Measurements from ENCODE around the gene CAMK1D.

DNA sequence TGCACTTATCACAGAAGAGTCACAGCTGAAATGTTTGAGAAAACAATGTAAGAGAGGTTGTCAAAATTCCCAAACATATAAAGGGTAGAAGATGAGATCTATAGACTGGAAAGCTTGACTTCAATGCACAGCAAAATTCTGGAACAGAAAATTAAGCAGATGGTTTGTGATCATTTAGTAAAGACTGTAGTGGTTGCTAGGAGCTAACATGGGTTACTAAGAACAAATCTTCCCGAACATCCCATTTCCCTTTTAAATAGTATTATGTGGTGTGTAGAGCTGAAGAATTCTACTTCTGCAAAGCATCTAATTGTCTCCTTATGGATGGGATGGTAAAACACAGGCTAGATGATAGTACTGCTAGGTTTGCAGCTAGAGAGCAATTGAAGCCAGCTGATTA is 312.3 kb downstream of the CAMK1D start:
- TF ChIP-seq CTCF (IDR thresholded peaks at IDR 0.05; ENCODE audit: control extremely low read depth in 1 of 3, insufficient read depth in 1 of 3, low read depth in 1 of 3, low read length in 3 of 3), result no peak
- no peak for TF ChIP-seq POLR2A (IDR thresholded peaks at IDR 0.05; ENCODE audit: control extremely low read depth in 1 of 2, low read depth in 2 of 2, low read length in 2 of 2)
- TF ChIP-seq EGR1 (IDR thresholded peaks at IDR 0.05; ENCODE audit: borderline replicate concordance, low read depth, low read length), result no peak
- TF ChIP-seq KDM1A (IDR thresholded peaks at IDR 0.05; ENCODE audit: borderline replicate concordance, low read length), result no peak
- TF ChIP-seq, protein P1, sequence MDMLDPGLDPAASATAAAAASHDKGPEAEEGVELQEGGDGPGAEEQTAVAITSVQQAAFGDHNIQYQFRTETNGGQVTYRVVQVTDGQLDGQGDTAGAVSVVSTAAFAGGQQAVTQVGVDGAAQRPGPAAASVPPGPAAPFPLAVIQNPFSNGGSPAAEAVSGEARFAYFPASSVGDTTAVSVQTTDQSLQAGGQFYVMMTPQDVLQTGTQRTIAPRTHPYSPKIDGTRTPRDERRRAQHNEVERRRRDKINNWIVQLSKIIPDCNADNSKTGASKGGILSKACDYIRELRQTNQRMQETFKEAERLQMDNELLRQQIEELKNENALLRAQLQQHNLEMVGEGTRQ (IDR thresholded peaks at IDR 0.05; ENCODE audit: low read length), result no peak
- no peak for TF ChIP-seq EZH2 (IDR thresholded peaks at IDR 0.05; ENCODE audit: low read depth, low read length, severe bottlenecking)
- no peak for TF ChIP-seq SIN3A (conservative IDR thresholded peaks at IDR 0.05 in 1 of 2, IDR thresholded peaks at IDR 0.05 in 1 of 2; ENCODE audit: low read depth in 1 of 2, low read length in 2 of 2)
- TF ChIP-seq SP2 (IDR thresholded peaks at IDR 0.05; ENCODE audit: low read length), result no peak
- TF ChIP-seq CHD2 (IDR thresholded peaks at IDR 0.05; ENCODE audit: low read length), result no peak

Data from H1 (cell line).